OCI-LY7 (cell line): ENCODE measurements around the gene ZBP1.

Experiments used
- EZH2phosphoT487 ChIP-seq: fragments of 200-600 bp; sonication (generic); IDR thresholded peaks from 2 replicates; pipeline ENCODE4 v1.6.1; 2018; ENCODE audit warnings: low read depth, borderline replicate concordance, mild to moderate bottlenecking, mixed run types, antibody characterized with exemption, low read length, moderate library complexity, mixed read lengths
- TF ChIP-seq, protein P1 (sequence below): fragments of 200-600 bp; sonication (generic); conservative IDR thresholded peaks from 2 replicates; pipeline ENCODE4 v1.5.1; 2014; ENCODE audit warnings: mild to moderate bottlenecking, antibody characterized with exemption, low read length, moderate library complexity, mixed read lengths

- TF ChIP-seq, protein P1, sequence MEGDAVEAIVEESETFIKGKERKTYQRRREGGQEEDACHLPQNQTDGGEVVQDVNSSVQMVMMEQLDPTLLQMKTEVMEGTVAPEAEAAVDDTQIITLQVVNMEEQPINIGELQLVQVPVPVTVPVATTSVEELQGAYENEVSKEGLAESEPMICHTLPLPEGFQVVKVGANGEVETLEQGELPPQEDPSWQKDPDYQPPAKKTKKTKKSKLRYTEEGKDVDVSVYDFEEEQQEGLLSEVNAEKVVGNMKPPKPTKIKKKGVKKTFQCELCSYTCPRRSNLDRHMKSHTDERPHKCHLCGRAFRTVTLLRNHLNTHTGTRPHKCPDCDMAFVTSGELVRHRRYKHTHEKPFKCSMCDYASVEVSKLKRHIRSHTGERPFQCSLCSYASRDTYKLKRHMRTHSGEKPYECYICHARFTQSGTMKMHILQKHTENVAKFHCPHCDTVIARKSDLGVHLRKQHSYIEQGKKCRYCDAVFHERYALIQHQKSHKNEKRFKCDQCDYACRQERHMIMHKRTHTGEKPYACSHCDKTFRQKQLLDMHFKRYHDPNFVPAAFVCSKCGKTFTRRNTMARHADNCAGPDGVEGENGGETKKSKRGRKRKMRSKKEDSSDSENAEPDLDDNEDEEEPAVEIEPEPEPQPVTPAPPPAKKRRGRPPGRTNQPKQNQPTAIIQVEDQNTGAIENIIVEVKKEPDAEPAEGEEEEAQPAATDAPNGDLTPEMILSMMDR = no peak
- no peak for TF ChIP-seq EZH2phosphoT487
Measured at GRCh38 chr20:57595041-57596030, 24.9 kb downstream of the ZBP1 start.
